Caco-2 (cell line): ENCODE data around the gene KIR3DL3. TPM values are rescaled to one million over a fixed set of nuclear protein-coding genes. Genes with fewer than 3 reads are reported as not detected.
"Not testable (repeated sequence)": the region's sequence is repeated elsewhere in the genome, so short reads cannot be mapped to it uniquely, and the experiment has no call there.

Experiments used
- BruUV-seq: library from RNA; stranded (reverse); fragments of 400-500 nt; replicated peaks from 2 replicates; lab custom pipeline; 2021; lab: Mats Ljungman, UMichigan
- CTCF ChIA-PET: fragments of 300-600 bp; sonication (Branson Sonifier 250); formaldehyde crosslinking; loops from one replicate; lab custom pipeline; 2022; ENCODE audit warnings: antibody characterized with exemption; lab: Charles Lee
- POLR2A ChIA-PET: fragments of 300-600 bp; sonication (Branson Sonifier 250); formaldehyde crosslinking; loops from one replicate; lab custom pipeline; 2022; ENCODE audit warnings: antibody characterized with exemption; lab: Charles Lee
- DNase-seq, 2 experiments: peaks; one replicate each; pipeline versions ENCODE4 v3.0.0 to v3.0.0-alpha.2; 2020 to 2022
- H3K27me3 ChIP-seq: replicated peaks from 2 replicates; pipeline ENCODE4 v1.6.0; 2011; ENCODE audit warnings: low read length; ENCODE audit not compliant: control insufficient read depth, insufficient read depth
- H3K36me3 ChIP-seq: 2 replicates; pipeline ENCODE4 v1.5.1; 2011; ENCODE audit warnings: low read length; ENCODE audit not compliant: control insufficient read depth, insufficient read depth
- H3K4me1 ChIP-seq: fragments of 250-450 bp; sonication (Bioruptor Pico); 2 replicates; pipeline ENCODE4 v1.5.1; 2020; ENCODE audit warnings: mild to moderate bottlenecking
- H3K4me3 ChIP-seq: 2 replicates; pipeline ENCODE4 v1.5.1; 2011; ENCODE audit warnings: low read depth, mild to moderate bottlenecking, control low read depth, low read length
- H3K9me3 ChIP-seq: fragments of 250-450 bp; sonication (Bioruptor Pico); 2 replicates; pipeline ENCODE4 v1.5.1; 2020; ENCODE audit warnings: mild to moderate bottlenecking, moderate library complexity
- H3K27ac Mint-ChIP-seq: one replicate; pipeline ENCODE4 v1.8.0; 2022; ENCODE audit warnings: mixed read lengths; ENCODE audit not compliant: unreplicated experiment
- H3K27me3 Mint-ChIP-seq: one replicate; pipeline ENCODE4 v1.8.0; 2022; ENCODE audit warnings: mixed read lengths; ENCODE audit not compliant: insufficient read depth, unreplicated experiment
- H3K36me3 Mint-ChIP-seq: one replicate; pipeline ENCODE4 v1.8.0; 2022; ENCODE audit warnings: mild to moderate bottlenecking, mixed read lengths; ENCODE audit not compliant: insufficient read depth, unreplicated experiment
- H3K4me1 Mint-ChIP-seq: one replicate; pipeline ENCODE4 v1.8.0; 2022; ENCODE audit warnings: low read depth, mixed read lengths; ENCODE audit not compliant: unreplicated experiment
- H3K4me3 Mint-ChIP-seq: one replicate; pipeline ENCODE4 v1.8.0; 2022; ENCODE audit warnings: mild to moderate bottlenecking, moderate library complexity, mixed read lengths; ENCODE audit not compliant: unreplicated experiment
- H3K9me3 Mint-ChIP-seq: one replicate; pipeline ENCODE4 v1.8.0; 2022; ENCODE audit warnings: mixed read lengths; ENCODE audit not compliant: unreplicated experiment
- intact Hi-C: fragments of 100-400 bp; cut with micrococcal nuclease; formaldehyde crosslinking; loops from one replicate; pipeline ENCODE4 v1.10.0; 2022; ENCODE audit not compliant: unreplicated experiment
- total RNA-seq: library from RNA; stranded (reverse); gene quantifications from 2 replicates; pipeline ENCODE4 v1.2.3, GENCODE V29; 2022

The KIR3DL3 gene
- total RNA-seq, 1 experiment from 2014 or later, result not detected

DNA sequence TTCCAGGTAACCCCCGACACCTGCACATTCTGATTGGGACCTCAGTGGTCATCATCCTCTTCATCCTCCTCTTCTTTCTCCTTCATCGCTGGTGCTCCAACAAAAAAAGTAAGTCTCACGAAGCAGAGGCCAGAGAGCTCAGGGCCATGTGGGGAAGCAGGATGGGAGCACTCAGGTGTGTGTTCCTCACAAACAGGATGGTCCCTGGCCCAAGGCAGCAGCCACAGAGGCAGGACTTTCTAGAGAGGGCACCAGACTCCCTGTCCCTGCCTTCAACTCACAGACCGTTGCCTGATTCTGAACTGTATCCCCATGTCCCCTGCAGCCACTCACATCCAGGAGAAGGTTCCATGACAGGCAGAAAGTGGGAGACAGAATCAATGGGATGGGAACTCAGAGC is 58.7 kb downstream of the KIR3DL3 start:
- H3K36me3 ChIP-seq, H3K27me3 ChIP-seq, CTCF ChIA-PET, H3K4me1 Mint-ChIP-seq, H3K4me3 ChIP-seq, H3K27ac Mint-ChIP-seq, POLR2A ChIA-PET, DNase-seq, H3K36me3 Mint-ChIP-seq, H3K9me3 ChIP-seq, H3K4me3 Mint-ChIP-seq, BruUV-seq, H3K9me3 Mint-ChIP-seq, intact Hi-C loops, H3K4me1 ChIP-seq: not testable (repeated sequence)
- H3K27me3 Mint-ChIP-seq, result peaks cover 12% of the 10 kb centered on the region

Other genes with a start within 250 kb of the KIR3DL3 start
- gene LAIR2, start 221.6 kb upstream of the KIR3DL3 start, total RNA-seq, result not detected in 2 replicates
- not detected in 2 replicates for gene LILRA2, start 150.7 kb upstream of the KIR3DL3 start, total RNA-seq
- gene LILRA1, start 130.8 kb upstream of the KIR3DL3 start, total RNA-seq, result not detected in 2 replicates
- not detected in 2 replicates for gene LILRB1, start 94.0 kb upstream of the KIR3DL3 start, total RNA-seq
- gene LILRB4, start 61.5 kb upstream of the KIR3DL3 start, total RNA-seq, result not detected in 2 replicates
- gene KIR2DL3, start 14.1 kb downstream of the KIR3DL3 start, total RNA-seq, result not detected in 2 replicates
- not detected in 2 replicates for gene KIR2DL1, start 45.4 kb downstream of the KIR3DL3 start, total RNA-seq
- not detected in 2 replicates for gene KIR2DL4, start 79.2 kb downstream of the KIR3DL3 start, total RNA-seq
- gene KIR3DL1, start 92.0 kb downstream of the KIR3DL3 start, total RNA-seq, result not detected in 2 replicates
- not detected in 2 replicates for gene KIR2DS4, start 108.2 kb downstream of the KIR3DL3 start, total RNA-seq
- not detected in 2 replicates for gene KIR3DL2, start 126.0 kb downstream of the KIR3DL3 start, total RNA-seq
- gene FCAR, start 149.8 kb downstream of the KIR3DL3 start, total RNA-seq, result not detected in 2 replicates
- 0.91 and 1.1 TPM in 2 replicates for gene NCR1, start 181.7 kb downstream of the KIR3DL3 start, total RNA-seq
- 0.43 and 0.49 TPM in 2 replicates for gene NLRP7, start 223.1 kb downstream of the KIR3DL3 start, total RNA-seq
- 108 and 115 TPM in 2 replicates for gene NLRP2, start 241.9 kb downstream of the KIR3DL3 start, total RNA-seq